Stimulated activated CD4-positive, alpha-beta T cell treated with anti-CD3 and anti-CD28 coated beads, Interleukin-12 subunit alpha, Interleukin-12 subunit beta, amount 100 ng/mL, for 4 hours (primary cell): ENCODE results near the gene ORAI2.
"Not testable (repeated sequence)": the region's sequence is repeated elsewhere in the genome, so short reads cannot be mapped to it uniquely, and the experiment has no call there.

Experiments
- DNase-seq: peaks from one replicate; pipeline ENCODE4 v3.0.0-alpha.2; 2020

The ORAI2 gene

GRCh38 chr7:102449136-102449535 is 15.8 kb downstream of the ORAI2 start:
- no peak for DNase-seq

GRCh38 chr7:102450242-102450641 is 16.9 kb downstream of the ORAI2 start:
- DNase-seq: peak; percentile 42

- no peak for DNase-seq
Measured at GRCh38 chr7:102451371-102452054, 18.1 kb downstream of the ORAI2 start.

- no peak for DNase-seq
Measured at GRCh38 chr7:102452451-102452850, 19.1 kb downstream of the ORAI2 start.

- DNase-seq: no peak
Measured at GRCh38 chr7:102453319-102453718, 19.9 kb downstream of the ORAI2 start.

GRCh38 chr7:102454468-102454867 is 21.1 kb downstream of the ORAI2 start:
- no peak for DNase-seq

GRCh38 chr7:102454932-102455331 is 21.6 kb downstream of the ORAI2 start:
- DNase-seq: not testable (repeated sequence)

GRCh38 chr7:102455596-102455995 is 22.2 kb downstream of the ORAI2 start:
- no peak for DNase-seq

GRCh38 chr7:102456327-102456726 is 23.0 kb downstream of the ORAI2 start:
- no peak for DNase-seq

GRCh38 chr7:102457352-102457924 is 24.1 kb downstream of the ORAI2 start:
- no peak for DNase-seq

- no peak for DNase-seq
Measured at GRCh38 chr7:102459221-102459844, 26.0 kb downstream of the ORAI2 start.

GRCh38 chr7:102460467-102460866 is 27.1 kb downstream of the ORAI2 start:
- no peak for DNase-seq

- no peak for DNase-seq
Measured at GRCh38 chr7:102463841-102464576, 30.6 kb downstream of the ORAI2 start.

- peak; percentile 97 for DNase-seq
Measured at GRCh38 chr7:102464577-102465280, 31.4 kb downstream of the ORAI2 start, which contains the start of the genes ALKBH4 and LRWD1. ALKBH4 (minus strand) TSS chr7:102464863; CDS start chr7:102464836, 27 bp downstream. LRWD1 (plus strand) TSS chr7:102464984; CDS start chr7:102465081, 97 bp downstream.

GRCh38 chr7:102466097-102466496 is 32.7 kb downstream of the ORAI2 start:
- no peak for DNase-seq

GRCh38 chr7:102467581-102468477 is 34.5 kb downstream of the ORAI2 start:
- no peak for DNase-seq

- DNase-seq: no peak
Measured at GRCh38 chr7:102468478-102469350, 35.3 kb downstream of the ORAI2 start.

GRCh38 chr7:102469351-102469971 is 36.1 kb downstream of the ORAI2 start:
- no peak for DNase-seq

- no peak for DNase-seq
Measured at GRCh38 chr7:102469972-102470825, 36.8 kb downstream of the ORAI2 start.
